HepG2 (cell line): ENCODE results near the gene MLN. TPM values are rescaled to one million over a fixed set of nuclear protein-coding genes. Genes with fewer than 3 reads are reported as not detected.

ENCODE experiments used
- CBX5 ChIP-seq: sonication (generic); formaldehyde crosslinking; IDR thresholded peaks from 2 replicates; pipeline ENCODE4 v1.4.0; 2020; ENCODE audit warnings: missing genetic modification reagents, borderline replicate concordance
- CSRNP2 ChIP-seq: sonication (generic); formaldehyde crosslinking; conservative IDR thresholded peaks from 2 replicates; pipeline ENCODE4 v1.8.0; 2022; ENCODE audit warnings: low read depth, missing genetic modification reagents
- CTCF ChIP-seq: sonication (generic); formaldehyde crosslinking; IDR thresholded peaks from 2 replicates; pipeline ENCODE4 v1.5.0; 2020; ENCODE audit warnings: mild to moderate bottlenecking, missing genetic modification reagents, moderate library complexity
- DDIT3 ChIP-seq: sonication (generic); formaldehyde crosslinking; IDR thresholded peaks from 2 replicates; pipeline ENCODE4 v1.4.0; 2020; ENCODE audit warnings: mild to moderate bottlenecking, missing genetic modification reagents
- GTF2F1 ChIP-seq: fragments of 150-350 bp; IDR thresholded peaks from 2 replicates; pipeline ENCODE4 v1.6.1; 2014; ENCODE audit warnings: low read length
- HDAC1 ChIP-seq: sonication (generic); formaldehyde crosslinking; IDR thresholded peaks from 2 replicates; pipeline ENCODE4 v1.5.1; 2020; ENCODE audit warnings: mild to moderate bottlenecking, missing genetic modification reagents
- HDAC6 ChIP-seq: fragments of 200-600 bp; sonication (generic); IDR thresholded peaks from 2 replicates; pipeline ENCODE4 v1.7.0; 2017; ENCODE audit warnings: mild to moderate bottlenecking, antibody characterized with exemption, low read length, low read depth
- HOMEZ ChIP-seq: IDR thresholded peaks from 2 replicates; pipeline ENCODE4 v1.6.1; 2016; ENCODE audit warnings: low read depth
- MEF2D ChIP-seq: sonication (generic); formaldehyde crosslinking; IDR thresholded peaks from 2 replicates; pipeline ENCODE4 v1.5.1; 2020; ENCODE audit warnings: mild to moderate bottlenecking, missing genetic modification reagents
- MIER3 ChIP-seq: IDR thresholded peaks from 2 replicates; pipeline ENCODE4 v1.6.1; 2016; ENCODE audit warnings: missing compliant biosample characterization, borderline replicate concordance
- PREB ChIP-seq: sonication (generic); formaldehyde crosslinking; IDR thresholded peaks from 2 replicates; pipeline ENCODE4 v1.4.0; 2020; ENCODE audit warnings: missing genetic modification reagents
- RBFOX2 ChIP-seq: fragments of 200-400 bp; formaldehyde crosslinking; IDR thresholded peaks from 2 replicates; pipeline ENCODE4 v1.6.1; 2017; ENCODE audit warnings: low read depth, mild to moderate bottlenecking, low read length
- SALL1 ChIP-seq: sonication (generic); formaldehyde crosslinking; IDR thresholded peaks from 2 replicates; pipeline ENCODE4 v1.8.0; 2022; ENCODE audit warnings: mild to moderate bottlenecking, missing genetic modification reagents
- TMF1 ChIP-seq: sonication (generic); formaldehyde crosslinking; IDR thresholded peaks from 2 replicates; pipeline ENCODE4 v1.8.1; 2022; ENCODE audit warnings: low read depth, missing genetic modification reagents
- WIZ ChIP-seq: sonication (generic); formaldehyde crosslinking; IDR thresholded peaks from 2 replicates; pipeline ENCODE4 v1.5.1; 2020; ENCODE audit warnings: mild to moderate bottlenecking, missing genetic modification reagents
- ZKSCAN1 ChIP-seq: fragments of 150-350 bp; IDR thresholded peaks from 2 replicates; pipeline ENCODE4 v1.6.1; 2014; ENCODE audit warnings: low read length
- ZNF451 ChIP-seq: sonication (generic); formaldehyde crosslinking; IDR thresholded peaks from 2 replicates; pipeline ENCODE4 v1.5.0; 2020; ENCODE audit warnings: mild to moderate bottlenecking, missing genetic modification reagents
- ZNF556 ChIP-seq: sonication (generic); formaldehyde crosslinking; IDR thresholded peaks from 2 replicates; pipeline ENCODE4 v1.4.0; 2020; ENCODE audit warnings: mild to moderate bottlenecking, missing genetic modification reagents, borderline replicate concordance
- ZNF563 ChIP-seq: sonication (generic); formaldehyde crosslinking; IDR thresholded peaks from 2 replicates; pipeline ENCODE4 v1.8.0; 2022; ENCODE audit warnings: mild to moderate bottlenecking, moderate library complexity, missing genetic modification reagents
- ZSCAN21 ChIP-seq: sonication (generic); formaldehyde crosslinking; IDR thresholded peaks from 2 replicates; pipeline ENCODE4 v1.8.0; 2022; ENCODE audit warnings: mild to moderate bottlenecking, missing genetic modification reagents, moderate library complexity, borderline replicate concordance
- polyA plus RNA-seq, 8 experiments: library from polyadenylated mRNA; depleted of rRNA in 3 of 8; stranded (reverse) in 7 of 8; unstranded in 1 of 8; fragments of >200 nt; fragmentation: Illumina TruSeq in 4 of 8; extraction: Trizol in 4 of 8; gene quantifications; 2 replicates each; pipeline versions ENCODE4 v1.2.1 to v1.2.3, GENCODE V29; 2011 to 2016; ENCODE audit warnings: low read depth in 4 of 8, missing spikeins in 1 of 8, mixed read lengths in 1 of 8; ENCODE audit not compliant: insufficient read depth in 1 of 8
- total RNA-seq, 5 experiments: library from RNA; depleted of rRNA; stranded (reverse); fragments of >200 nt; fragmentation: Illumina TruSeq; extraction: Trizol; gene quantifications; 2 replicates each; pipeline ENCODE4 v1.2.3, GENCODE V29; 2016; ENCODE audit warnings: low read depth in 1 of 5
- TF ChIP-seq, protein P1 (sequence below): sonication (generic); formaldehyde crosslinking; IDR thresholded peaks from 2 replicates; pipeline ENCODE4 v1.8.1; 2023; ENCODE audit warnings: mild to moderate bottlenecking, moderate library complexity, missing genetic modification reagents
- TF ChIP-seq, protein P2 (sequence below): sonication (generic); formaldehyde crosslinking; IDR thresholded peaks from 2 replicates; pipeline ENCODE4 v1.4.0; 2020; ENCODE audit warnings: mild to moderate bottlenecking, missing genetic modification reagents

The MLN gene
- total and polyA plus RNA-seq, 2 of the 13 experiments (the other 11 are each of a cell fraction or from before 2014, with no cell fraction given): not detected

GRCh38 chr6:33761922-33762629 lies 41.7 kb downstream of the MLN start (continued):
- TF ChIP-seq PREB (no peak), MEF2D (CRISPR knock-in tag) (peak; percentile 88), CTCF (CRISPR knock-in tag) (peak; percentile 100), TMF1 (no peak), HDAC6 (no peak), ZSCAN21 (peak; percentile 74; the same call in 1 of the 2 replicates), WIZ (no peak), CBX5 (peak; percentile 75; the same call in 1 of the 2 replicates), MIER3 (CRISPR knock-in tag) (peak; percentile 94; the same call in 1 of the 2 replicates), HDAC1 (CRISPR knock-in tag) (peak; percentile 87), ZNF563 (CRISPR knock-in tag) (no peak), ZNF556 (CRISPR knock-in tag) (peak; percentile 89; the same call in 1 of the 2 replicates), ZKSCAN1 (peak; percentile 72), SALL1 (CRISPR knock-in tag) (peak; percentile 96), ZNF451 (peak; percentile 57; the same call in 1 of the 2 replicates), HOMEZ (CRISPR knock-in tag) (peak; percentile 25; the same call in 1 of the 2 replicates), CSRNP2 (CRISPR knock-in tag) (no peak), GTF2F1 (0 out of 2 replicates have a peak, but pooled peaks have one; percentile 22), RBFOX2 (no peak), DDIT3 (CRISPR knock-in tag) (no peak)
- TF ChIP-seq, protein P1, sequence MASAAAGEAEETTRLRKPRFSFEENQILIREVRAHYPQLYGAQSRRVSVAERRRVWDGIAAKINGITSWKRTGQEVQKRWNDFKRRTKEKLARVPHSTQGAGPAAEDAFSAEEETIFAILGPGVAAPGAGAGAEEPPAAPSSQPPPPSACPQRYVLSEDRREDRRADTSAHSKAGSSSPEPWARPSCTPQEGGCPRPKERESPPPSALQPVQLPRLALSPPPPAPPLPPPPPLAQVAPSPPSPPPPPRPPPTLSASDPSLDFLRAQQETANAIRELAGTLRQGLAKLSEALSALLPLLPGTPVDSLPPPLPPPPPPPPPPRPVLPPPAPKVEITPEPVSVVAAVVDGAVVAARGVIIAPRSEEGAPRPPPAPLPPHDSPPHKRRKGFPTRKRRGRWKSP (CRISPR knock-in tag): peak; percentile 85
- TF ChIP-seq, protein P2, sequence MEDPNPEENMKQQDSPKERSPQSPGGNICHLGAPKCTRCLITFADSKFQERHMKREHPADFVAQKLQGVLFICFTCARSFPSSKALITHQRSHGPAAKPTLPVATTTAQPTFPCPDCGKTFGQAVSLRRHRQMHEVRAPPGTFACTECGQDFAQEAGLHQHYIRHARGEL (CRISPR knock-in tag): 0 out of 2 replicates have a peak, but pooled peaks have one; percentile 31
